GM23338 (cell line): ENCODE data around the gene GAGE12J. TPM values are rescaled to one million over a fixed set of nuclear protein-coding genes. Genes with fewer than 3 reads are reported as not detected.

Experiments used
- ATAC-seq: fragments of 200-7000 bp; cut with Tn5 transposase; 3 replicates; pipeline ENCODE4 v1.9.1; 2020
- DNase-seq: peaks from one replicate; pipeline ENCODE4 v3.0.0-alpha.2; 2015; ENCODE audit warnings: low spot score
- H2AFZ ChIP-seq: fragments of 200-600 bp; sonication (generic); 2 replicates; pipeline ENCODE4 v1.8.0; 2016; ENCODE audit warnings: antibody characterized with exemption, mild to moderate bottlenecking, moderate library complexity
- H3F3A ChIP-seq: fragments of 200-600 bp; sonication (generic); replicated peaks from 2 replicates; pipeline ENCODE4 v1.8.0; 2017; ENCODE audit warnings: antibody characterized with exemption, mixed run types, low read depth
- H3K27ac ChIP-seq: fragments of 200-600 bp; sonication (generic); 2 replicates; pipeline ENCODE4 v1.6.1; 2016; ENCODE audit warnings: low read depth
- H3K27me3 ChIP-seq: fragments of 200-600 bp; sonication (generic); 2 replicates; pipeline ENCODE4 v1.8.0; 2016; ENCODE audit warnings: mild to moderate bottlenecking, mixed run types, moderate library complexity; ENCODE audit not compliant: insufficient read depth
- H3K36me3 ChIP-seq: fragments of 200-600 bp; sonication (generic); 2 replicates; pipeline ENCODE4 v1.8.0; 2016; ENCODE audit warnings: mild to moderate bottlenecking; ENCODE audit not compliant: insufficient read depth
- H3K4me1 ChIP-seq: fragments of 200-600 bp; sonication (generic); 2 replicates; pipeline ENCODE4 v1.8.0; 2016; ENCODE audit warnings: mild to moderate bottlenecking, moderate library complexity; ENCODE audit not compliant: insufficient read depth
- H3K4me2 ChIP-seq: fragments of 200-600 bp; sonication (generic); 2 replicates; pipeline ENCODE4 v1.7.1; 2017; ENCODE audit warnings: mixed run types
- H3K4me3 ChIP-seq: fragments of 200-600 bp; sonication (generic); 2 replicates; pipeline ENCODE4 v1.6.1; 2016; ENCODE audit warnings: mixed run types
- H3K79me2 ChIP-seq: fragments of 200-600 bp; sonication (generic); replicated peaks from 2 replicates; pipeline ENCODE4 v1.8.0; 2017; ENCODE audit warnings: mild to moderate bottlenecking; ENCODE audit not compliant: insufficient read depth
- H3K9me2 ChIP-seq: fragments of 200-600 bp; sonication (generic); 2 replicates; pipeline ENCODE4 v1.8.0; 2017; ENCODE audit not compliant: insufficient read depth
- H4K20me1 ChIP-seq: fragments of 200-600 bp; sonication (generic); replicated peaks from 2 replicates; pipeline ENCODE4 v1.8.0; 2017; ENCODE audit warnings: mild to moderate bottlenecking; ENCODE audit not compliant: insufficient read depth
- H3K27ac Mint-ChIP-seq: 2 replicates; pipeline ENCODE4 v1.8.0; 2020; ENCODE audit warnings: inconsistent platforms, mild to moderate bottlenecking, moderate library complexity, mixed read lengths
- H3K27me3 Mint-ChIP-seq: 3 replicates; pipeline ENCODE4 v1.8.0; 2022; ENCODE audit warnings: low read depth, mild to moderate bottlenecking, moderate library complexity, mixed read lengths, inconsistent platforms; ENCODE audit not compliant: insufficient read depth, poor library complexity
- H3K36me3 Mint-ChIP-seq: 3 replicates; pipeline ENCODE4 v1.8.0; 2021; ENCODE audit warnings: low read depth, mild to moderate bottlenecking, inconsistent platforms, moderate library complexity, mixed read lengths
- H3K4me1 Mint-ChIP-seq: 3 replicates; pipeline ENCODE4 v1.8.0; 2020; ENCODE audit warnings: mild to moderate bottlenecking, inconsistent platforms, mixed read lengths
- H3K4me3 Mint-ChIP-seq: 3 replicates; pipeline ENCODE4 v1.8.0; 2021; ENCODE audit warnings: moderate library complexity, mild to moderate bottlenecking, inconsistent platforms, mixed read lengths
- H3K9me3 Mint-ChIP-seq: 3 replicates; pipeline ENCODE4 v1.8.0; 2020; ENCODE audit warnings: moderate library complexity, mild to moderate bottlenecking, inconsistent platforms, mixed read lengths
- CREB1 ChIP-seq: fragments of 250-450 bp; sonication (Bioruptor Pico); IDR thresholded peaks from 2 replicates; pipeline ENCODE4 v1.5.0; 2020; ENCODE audit warnings: low read depth, mild to moderate bottlenecking, moderate library complexity
- EZH2 ChIP-seq: fragments of 200-600 bp; sonication (generic); IDR thresholded peaks from one replicate; pipeline ENCODE4 v1.8.0; 2017; ENCODE audit warnings: antibody characterized with exemption, mild to moderate bottlenecking, low read depth; ENCODE audit not compliant: unreplicated experiment
- EZH2phosphoT487 ChIP-seq: fragments of 200-600 bp; sonication (generic); IDR thresholded peaks from one replicate; pipeline ENCODE4 v1.8.1; 2018; ENCODE audit warnings: antibody characterized with exemption; ENCODE audit not compliant: unreplicated experiment
- JUNB ChIP-seq: IDR thresholded peaks from one replicate; pipeline ENCODE4 v1.6.1; 2016; ENCODE audit warnings: antibody characterized with exemption; ENCODE audit not compliant: unreplicated experiment
- POLR2AphosphoS5 ChIP-seq: IDR thresholded peaks from 2 replicates; pipeline ENCODE4 v1.6.1; 2016; ENCODE audit warnings: antibody characterized with exemption, low read depth
- STAT1 ChIP-seq: IDR thresholded peaks from one replicate; pipeline ENCODE4 v1.6.1; 2016; ENCODE audit warnings: antibody characterized with exemption; ENCODE audit not compliant: unreplicated experiment
- ZNF331 ChIP-seq: fragments of 250-450 bp; sonication (Bioruptor Pico); IDR thresholded peaks from 2 replicates; pipeline ENCODE4 v1.5.0; 2020; ENCODE audit warnings: low read depth, mild to moderate bottlenecking, moderate library complexity
- polyA plus RNA-seq: library from polyadenylated mRNA; unstranded; fragments of >200 nt; fragmentation: Nextera tagmentation; extraction: Ambion mirVana; gene quantifications from 2 replicates; pipeline ENCODE4 v1.2.1, GENCODE V29; 2016
- total RNA-seq: library from RNA; depleted of rRNA; stranded (reverse); fragments of >200 nt; shearing (Covaris generic); gene quantifications from 2 replicates; pipeline ENCODE4 v1.2.3, GENCODE V29; 2014
- TF ChIP-seq, protein P1 (sequence below): fragments of 250-450 bp; sonication (Bioruptor Pico); IDR thresholded peaks from 2 replicates; pipeline ENCODE4 v1.5.0; 2020; ENCODE audit warnings: mild to moderate bottlenecking, moderate library complexity

Gene GAGE12J
- total and polyA plus RNA-seq, 2 experiments from 2014 or later = not detected

GRCh38 chrX:49276671-49277534 lies 44.9 kb upstream of the GAGE12J start:
- no peaks in the 10 kb centered on the region for H3K9me2 ChIP-seq
- Mint-ChIP-seq H3K27me3 (peaks cover 9% of the 10 kb centered on the region), H3K9me3 (no peaks in the 10 kb centered on the region), H3K36me3 (peaks cover 12% of the 10 kb centered on the region; the same call in 2 of the 3 replicates), H3K4me3 (no peak overlapping the region), H3K4me1 (peaks cover 23% of the 10 kb centered on the region), H3K27ac (no peak overlapping the region)
- no peaks in the 10 kb centered on the region for H3K27me3 ChIP-seq
- no peak for ATAC-seq
- H4K20me1 ChIP-seq = no peaks in the 10 kb centered on the region; the same call in 1 of the 2 replicates
- no peak overlapping the region for H3K4me3 ChIP-seq
- H3K79me2 ChIP-seq = peaks cover 15% of the 10 kb centered on the region
- H2AFZ ChIP-seq = no peak overlapping the region
- H3F3A ChIP-seq = no peaks in the 10 kb centered on the region
- peaks cover 1% of the 10 kb centered on the region; the same call in 1 of the 2 replicates for H3K4me1 ChIP-seq
- TF ChIP-seq CREB1 (CRISPR knock-in tag) (no peak), ZNF331 (CRISPR knock-in tag) (no peak), STAT1 (no peak), POLR2AphosphoS5 (no peak), EZH2 (no peak), EZH2phosphoT487 (no peak), JUNB (no peak)
- TF ChIP-seq, protein P1, sequence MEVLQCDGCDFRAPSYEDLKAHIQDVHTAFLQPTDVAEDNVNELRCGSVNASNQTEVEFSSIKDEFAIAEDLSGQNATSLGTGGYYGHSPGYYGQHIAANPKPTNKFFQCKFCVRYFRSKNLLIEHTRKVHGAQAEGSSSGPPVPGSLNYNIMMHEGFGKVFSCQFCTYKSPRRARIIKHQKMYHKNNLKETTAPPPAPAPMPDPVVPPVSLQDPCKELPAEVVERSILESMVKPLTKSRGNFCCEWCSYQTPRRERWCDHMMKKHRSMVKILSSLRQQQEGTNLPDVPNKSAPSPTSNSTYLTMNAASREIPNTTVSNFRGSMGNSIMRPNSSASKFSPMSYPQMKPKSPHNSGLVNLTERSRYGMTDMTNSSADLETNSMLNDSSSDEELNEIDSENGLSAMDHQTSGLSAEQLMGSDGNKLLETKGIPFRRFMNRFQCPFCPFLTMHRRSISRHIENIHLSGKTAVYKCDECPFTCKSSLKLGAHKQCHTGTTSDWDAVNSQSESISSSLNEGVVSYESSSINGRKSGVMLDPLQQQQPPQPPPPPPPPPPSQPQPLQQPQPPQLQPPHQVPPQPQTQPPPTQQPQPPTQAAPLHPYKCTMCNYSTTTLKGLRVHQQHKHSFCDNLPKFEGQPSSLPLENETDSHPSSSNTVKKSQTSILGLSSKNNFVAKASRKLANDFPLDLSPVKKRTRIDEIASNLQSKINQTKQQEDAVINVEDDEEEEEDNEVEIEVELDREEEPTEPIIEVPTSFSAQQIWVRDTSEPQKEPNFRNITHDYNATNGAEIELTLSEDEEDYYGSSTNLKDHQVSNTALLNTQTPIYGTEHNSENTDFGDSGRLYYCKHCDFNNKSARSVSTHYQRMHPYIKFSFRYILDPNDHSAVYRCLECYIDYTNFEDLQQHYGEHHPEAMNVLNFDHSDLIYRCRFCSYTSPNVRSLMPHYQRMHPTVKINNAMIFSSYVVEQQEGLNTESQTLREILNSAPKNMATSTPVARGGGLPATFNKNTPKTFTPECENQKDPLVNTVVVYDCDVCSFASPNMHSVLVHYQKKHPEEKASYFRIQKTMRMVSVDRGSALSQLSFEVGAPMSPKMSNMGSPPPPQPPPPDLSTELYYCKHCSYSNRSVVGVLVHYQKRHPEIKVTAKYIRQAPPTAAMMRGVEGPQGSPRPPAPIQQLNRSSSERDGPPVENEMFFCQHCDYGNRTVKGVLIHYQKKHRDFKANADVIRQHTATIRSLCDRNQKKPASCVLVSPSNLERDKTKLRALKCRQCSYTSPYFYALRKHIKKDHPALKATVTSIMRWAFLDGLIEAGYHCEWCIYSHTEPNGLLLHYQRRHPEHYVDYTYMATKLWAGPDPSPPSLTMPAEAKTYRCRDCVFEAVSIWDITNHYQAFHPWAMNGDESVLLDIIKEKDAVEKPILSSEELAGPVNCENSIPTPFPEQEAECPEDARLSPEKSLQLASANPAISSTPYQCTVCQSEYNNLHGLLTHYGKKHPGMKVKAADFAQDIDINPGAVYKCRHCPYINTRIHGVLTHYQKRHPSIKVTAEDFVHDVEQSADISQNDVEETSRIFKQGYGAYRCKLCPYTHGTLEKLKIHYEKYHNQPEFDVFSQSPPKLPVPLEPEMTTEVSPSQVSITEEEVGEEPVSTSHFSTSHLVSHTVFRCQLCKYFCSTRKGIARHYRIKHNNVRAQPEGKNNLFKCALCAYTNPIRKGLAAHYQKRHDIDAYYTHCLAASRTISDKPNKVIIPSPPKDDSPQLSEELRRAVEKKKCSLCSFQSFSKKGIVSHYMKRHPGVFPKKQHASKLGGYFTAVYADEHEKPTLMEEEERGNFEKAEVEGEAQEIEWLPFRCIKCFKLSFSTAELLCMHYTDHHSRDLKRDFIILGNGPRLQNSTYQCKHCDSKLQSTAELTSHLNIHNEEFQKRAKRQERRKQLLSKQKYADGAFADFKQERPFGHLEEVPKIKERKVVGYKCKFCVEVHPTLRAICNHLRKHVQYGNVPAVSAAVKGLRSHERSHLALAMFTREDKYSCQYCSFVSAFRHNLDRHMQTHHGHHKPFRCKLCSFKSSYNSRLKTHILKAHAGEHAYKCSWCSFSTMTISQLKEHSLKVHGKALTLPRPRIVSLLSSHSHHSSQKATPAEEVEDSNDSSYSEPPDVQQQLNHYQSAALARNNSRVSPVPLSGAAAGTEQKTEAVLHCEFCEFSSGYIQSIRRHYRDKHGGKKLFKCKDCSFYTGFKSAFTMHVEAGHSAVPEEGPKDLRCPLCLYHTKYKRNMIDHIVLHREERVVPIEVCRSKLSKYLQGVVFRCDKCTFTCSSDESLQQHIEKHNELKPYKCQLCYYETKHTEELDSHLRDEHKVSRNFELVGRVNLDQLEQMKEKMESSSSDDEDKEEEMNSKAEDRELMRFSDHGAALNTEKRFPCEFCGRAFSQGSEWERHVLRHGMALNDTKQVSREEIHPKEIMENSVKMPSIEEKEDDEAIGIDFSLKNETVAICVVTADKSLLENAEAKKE (CRISPR knock-in tag) = no peak
- no peak overlapping the region for H3K27ac ChIP-seq
- no peak for DNase-seq
- H3K36me3 ChIP-seq = no peaks in the 10 kb centered on the region
- no peak overlapping the region for H3K4me2 ChIP-seq
